H1 (cell line): ENCODE results near the gene CORO1C. TPM values are rescaled to one million over a fixed set of nuclear protein-coding genes. Genes with fewer than 3 reads are reported as not detected.

Experiments used
- CTCF ChIA-PET: fragments of 300-600 bp; sonication (Branson Sonifier 250); formaldehyde crosslinking; loops from one replicate; lab custom pipeline; 2021; ENCODE audit not compliant: partially characterized antibody; lab: Charles Lee
- POLR2A ChIA-PET: fragments of 300-600 bp; sonication (Branson Sonifier 250); formaldehyde crosslinking; loops from one replicate; lab custom pipeline; 2021; ENCODE audit warnings: inconsistent platforms; ENCODE audit not compliant: partially characterized antibody; lab: Charles Lee
- DNase-seq, 2 experiments: peaks; one replicate each; pipeline versions ENCODE4 v3.0.0 to v3.0.0-alpha.2; 2010 to 2022; ENCODE audit warnings: low spot score in 2 of 2, low read depth in 1 of 2, mixed read lengths in 1 of 2
- FAIRE-seq: peaks from 2 replicates; lab custom pipeline; 2011; peaks lifted over from hg19 to GRCh38; lab: Jason Lieb, UNC
- H2AFZ ChIP-seq: 2 replicates; pipeline ENCODE4 v1.8.1; 2012; ENCODE audit warnings: low read length, inconsistent platforms
- H2AK5ac ChIP-seq: 2 replicates; pipeline ENCODE4 v1.6.1; 2013; ENCODE audit warnings: low read depth, low read length
- H2BK120ac ChIP-seq: replicated peaks from 2 replicates; pipeline ENCODE3; 2013; ENCODE audit warnings: low read depth, low read length, inconsistent platforms
- H2BK12ac ChIP-seq: 2 replicates; pipeline ENCODE4 v1.6.1; 2013; ENCODE audit warnings: low read depth, low read length
- H2BK15ac ChIP-seq: 2 replicates; pipeline ENCODE4 v1.6.1; 2013; ENCODE audit warnings: low read length
- H2BK20ac ChIP-seq: 2 replicates; pipeline ENCODE4 v1.6.1; 2013; ENCODE audit warnings: low read length
- H2BK5ac ChIP-seq: 2 replicates; pipeline ENCODE4 v1.6.1; 2013; ENCODE audit warnings: low read depth, low read length
- H3K14ac ChIP-seq: 2 replicates; pipeline ENCODE4 v1.6.1; 2013; ENCODE audit warnings: inconsistent platforms; ENCODE audit not compliant: insufficient read length
- H3K18ac ChIP-seq: 2 replicates; pipeline ENCODE4 v1.6.1; 2013; ENCODE audit warnings: low read length; ENCODE audit errors: extremely low read depth
- H3K23ac ChIP-seq: 2 replicates; pipeline ENCODE4 v1.6.1; 2013; ENCODE audit warnings: inconsistent platforms; ENCODE audit not compliant: insufficient read length
- H3K23me2 ChIP-seq: 2 replicates; pipeline ENCODE4 v1.6.1; 2013; ENCODE audit warnings: low read depth, low read length
- H3K27ac ChIP-seq: 2 replicates; pipeline ENCODE4 v1.6.1; 2011; ENCODE audit warnings: low read depth, low read length, inconsistent platforms
- H3K27me3 ChIP-seq, 4 experiments: replicated peaks in 1 of 4; 1 replicate in 1 of 4; 2 replicates in 3 of 4; pipeline versions ENCODE4 v1.6.1 to v1.8.1; 2011 to 2013; ENCODE audit warnings: low read length in 3 of 4, mild to moderate bottlenecking in 3 of 4, inconsistent platforms in 2 of 4, mixed read lengths in 2 of 4, moderate library complexity in 1 of 4; ENCODE audit not compliant: control insufficient read depth in 3 of 4, insufficient read depth in 3 of 4; ENCODE audit errors: extremely low read depth in 1 of 4
- H3K36me3 ChIP-seq, 4 experiments: 2 replicates each; pipeline versions ENCODE4 v1.6.1 to v1.8.1; 2011 to 2013; ENCODE audit warnings: mild to moderate bottlenecking in 4 of 4, low read length in 3 of 4, moderate library complexity in 2 of 4, control low read depth in 1 of 4, inconsistent platforms in 1 of 4; ENCODE audit not compliant: insufficient read depth in 4 of 4, control insufficient read depth in 2 of 4
- H3K4ac ChIP-seq: replicated peaks from 2 replicates; pipeline ENCODE3; 2013; ENCODE audit warnings: low read length, low read depth, mixed read lengths, inconsistent platforms; ENCODE audit not compliant: insufficient read length
- H3K4me1 ChIP-seq, 4 experiments: replicated peaks in 1 of 4; 1 replicate in 1 of 4; 2 replicates in 3 of 4; pipeline versions ENCODE4 v1.6.1 to v1.8.1; 2011 to 2013; ENCODE audit warnings: low read length in 3 of 4, inconsistent platforms in 2 of 4, mixed read lengths in 1 of 4; ENCODE audit not compliant: insufficient read depth in 4 of 4, control insufficient read depth in 3 of 4
- H3K4me2 ChIP-seq, 2 experiments: 2 replicates each; pipeline versions ENCODE4 v1.6.1 to v1.8.1; 2011 to 2013; ENCODE audit warnings: low read depth in 2 of 2, low read length in 2 of 2, control low read depth in 1 of 2, inconsistent platforms in 1 of 2, mild to moderate bottlenecking in 1 of 2; ENCODE audit not compliant: insufficient read depth in 1 of 2
- H3K4me3 ChIP-seq, 4 experiments: fragments of 200-600, 300-600 bp in 1 of 4; sonication (generic), shearing (Covaris generic), sonication (Bioruptor Twin) in 1 of 4; 2 replicates each; pipeline versions ENCODE4 v1.5.1 to v1.8.1; 2011 to 2016; ENCODE audit warnings: low read length in 4 of 4, low read depth in 3 of 4, control low read depth in 2 of 4, inconsistent platforms in 2 of 4, mild to moderate bottlenecking in 2 of 4, mixed read lengths in 1 of 4, moderate library complexity in 1 of 4; ENCODE audit not compliant: insufficient read depth in 2 of 4; ENCODE audit errors: extremely low read depth in 1 of 4
- H3K56ac ChIP-seq: replicated peaks from 2 replicates; pipeline ENCODE3; 2013; ENCODE audit warnings: low read depth, mild to moderate bottlenecking, mixed read lengths, low read length, inconsistent platforms; ENCODE audit not compliant: insufficient read length
- H3K79me1 ChIP-seq: 2 replicates; pipeline ENCODE4 v1.6.1; 2013; ENCODE audit warnings: low read depth, low read length, control low read depth
- H3K79me2 ChIP-seq, 2 experiments: 2 replicates each; pipeline versions ENCODE4 v1.6.1 to v1.8.1; 2012 to 2013; ENCODE audit warnings: low read length in 2 of 2, mild to moderate bottlenecking in 2 of 2, inconsistent platforms in 1 of 2; ENCODE audit not compliant: insufficient read depth in 2 of 2, control insufficient read depth in 1 of 2
- H3K9ac ChIP-seq, 4 experiments: replicated peaks in 1 of 4; 1 replicate in 1 of 4; 2 replicates in 3 of 4; pipeline versions ENCODE4 v1.6.1 to v1.8.1; 2011 to 2013; ENCODE audit warnings: low read depth in 3 of 4, low read length in 3 of 4, control low read depth in 2 of 4, mild to moderate bottlenecking in 2 of 4, moderate library complexity in 2 of 4, inconsistent platforms in 1 of 4; ENCODE audit errors: extremely low read depth in 1 of 4
- H3K9me3 ChIP-seq, 2 experiments: 2 replicates each; pipeline versions ENCODE4 v1.6.1 to v1.8.1; 2012 to 2013; ENCODE audit warnings: mild to moderate bottlenecking in 2 of 2, moderate library complexity in 2 of 2, control low read depth in 1 of 2, inconsistent platforms in 1 of 2, low read depth in 1 of 2, low read length in 1 of 2, mixed read lengths in 1 of 2; ENCODE audit not compliant: insufficient read depth in 2 of 2
- H4K20me1 ChIP-seq, 2 experiments: replicated peaks in 1 of 2; 2 replicates each; pipeline versions ENCODE3 to v1.8.1; 2011 to 2013; ENCODE audit warnings: inconsistent platforms in 2 of 2, low read length in 2 of 2, mild to moderate bottlenecking in 1 of 2; ENCODE audit not compliant: insufficient read depth in 2 of 2, control insufficient read depth in 1 of 2
- H4K5ac ChIP-seq: 2 replicates; pipeline ENCODE4 v1.6.1; 2013; ENCODE audit warnings: low read length, low read depth, mixed read lengths, inconsistent platforms; ENCODE audit not compliant: insufficient read length
- H4K8ac ChIP-seq: 2 replicates; pipeline ENCODE4 v1.8.0; 2013; ENCODE audit warnings: mild to moderate bottlenecking, moderate library complexity, low read length, inconsistent platforms; ENCODE audit not compliant: insufficient read depth; ENCODE audit errors: extremely low read depth
- H4K91ac ChIP-seq: replicated peaks from 2 replicates; pipeline ENCODE3; 2013; ENCODE audit warnings: low read length, mixed read lengths, inconsistent platforms; ENCODE audit not compliant: insufficient read length
- KDM1A ChIP-seq: fragments of 200-600, 300-600 bp; sonication (generic); IDR thresholded peaks from 2 replicates; pipeline ENCODE4 v1.7.1; 2016; ENCODE audit warnings: mild to moderate bottlenecking, low read length, borderline replicate concordance
- MAFK ChIP-seq: IDR thresholded peaks from 2 replicates; pipeline ENCODE4 v1.6.1; 2012; ENCODE audit warnings: low read depth, mild to moderate bottlenecking, improper control_type of control experiment, low read length
- WGBS, 2 experiments: shearing (Covaris generic) in 1 of 2; methylation state at CpG; one replicate each; pipeline versions ENCODE4 v1.1.6 to v1.1.7; 2013 to 2015; ENCODE audit warnings: low lambda C conversion rate in 2 of 2, mixed read lengths in 2 of 2, inconsistent platforms in 1 of 2, low coverage in 1 of 2, missing lambda C conversion rate in 1 of 2; ENCODE audit not compliant: insufficient replicate concordance in 2 of 2, insufficient coverage in 1 of 2, insufficient read length in 1 of 2; ENCODE audit errors: extremely low coverage in 1 of 2, missing lambda C conversion rate in 1 of 2; 5-methylcytosine and 5-hydroxymethylcytosine counted together
- polyA plus RNA-seq, 7 experiments: library from polyadenylated mRNA; depleted of rRNA in 3 of 7; stranded (reverse) in 5 of 7; unstranded in 2 of 7; fragments of >200 nt in 5 of 7; fragments of 200-250 nt in 2 of 7; gene quantifications; 1 replicate in 5 of 7; 2 replicates in 1 of 7; 4 replicates in 1 of 7; pipeline versions ENCODE4 v1.2.1 to v1.2.3, GENCODE V29; 2011 to 2013; ENCODE audit warnings: missing spikeins in 2 of 7, mixed read lengths in 2 of 7
- total RNA-seq: library from RNA; stranded (reverse); fragmentation: NEBNext Ultra II Directional; extraction: Animal tissue kit (Norgen Biotek cat#: 25700); gene quantifications from 2 replicates; pipeline ENCODE4 v1.2.1, GENCODE V29; 2021

The CORO1C gene
- total and polyA plus RNA-seq, 2 of the 8 experiments (the other 6 are each of a cell fraction or from before 2014, with no cell fraction given): 72.7 to 120 TPM

- POLR2A ChIA-PET: interaction anchor here (0.7 to 1.8 kb wide), 6 partner anchors 19 to 535 kb away, joined by 3 to 6 read pairs (median 3); no protein-coding TSS in a partner anchor
Measured at GRCh38 chr12:108732489-108733229, 1.3 kb upstream of the CORO1C start.

More at GRCh38 chr12:108732489-108733229, 1.3 kb upstream of the CORO1C start:
- H4K5ac ChIP-seq: peak overlapping the region; percentile 3
- H3K79me1 ChIP-seq: no peaks in the 10 kb centered on the region
- H2BK5ac ChIP-seq: peak overlapping the region; percentile 73
- no peak overlapping the region for H3K56ac ChIP-seq
- DNase-seq (no peak), FAIRE-seq (no peak)
- H3K9me3 ChIP-seq: no peaks in the 10 kb centered on the region
- no peak overlapping the region for H4K8ac ChIP-seq
- no peak overlapping the region for H2BK120ac ChIP-seq
- 73% methylated on average over 13 of the region's 13 CpGs; no CpG with 5 or more reads in 1 of the 2 experiments for WGBS, 2 experiments
- H4K20me1 ChIP-seq: peaks cover 2 to 4% of the 10 kb centered on the region in 2 experiments
- H3K23me2 ChIP-seq: peaks cover 5% of the 10 kb centered on the region
- H3K27me3 ChIP-seq: no peaks in the 10 kb centered on the region
- no peak overlapping the region for H4K91ac ChIP-seq
- peak overlapping the region; percentile 79; the same call in 1 of the 2 replicates for H3K18ac ChIP-seq
- peaks cover 3 to 27% of the 10 kb centered on the region in 2 experiments; a peak in 3 of 4 replicates for H3K79me2 ChIP-seq
- no peak overlapping the region for H3K23ac ChIP-seq
- H2BK15ac ChIP-seq: no peak overlapping the region; the same call in 1 of the 2 replicates
- H3K27ac ChIP-seq: peak overlapping the region; percentile 19; the same call in 1 of the 2 replicates
- H3K4me2 ChIP-seq: peak overlapping the region; percentile 71 to 82
- peak overlapping the region; percentile 64; the same call in 1 of the 2 replicates for H2AFZ ChIP-seq
- peak overlapping the region; percentile 42; the same call in 1 of the 2 replicates for H2AK5ac ChIP-seq
- TF ChIP-seq MAFK (no peak), KDM1A (peak; percentile 13; the same call in 1 of the 2 replicates)
- peak overlapping the region; percentile 36 for H3K4ac ChIP-seq
- peak overlapping the region; percentile 18; the same call in 1 of the 2 replicates for H2BK12ac ChIP-seq
- H2BK20ac ChIP-seq: 0 out of 2 replicates have a peak overlapping the region, but pooled peaks have one; percentile 24
- no peaks in the 10 kb centered on the region for H3K36me3 ChIP-seq
- H3K4me3 ChIP-seq: peak overlapping the region; percentile 30 to 92 (median 45); a peak in 6 of 8 replicates
- H3K14ac ChIP-seq: no peak overlapping the region
- CTCF ChIA-PET: interaction anchor here (1.0 to 4.3 kb wide), 6 partner anchors 10 to 67 kb away, joined by 3 to 29 read pairs (median 4); no protein-coding TSS in a partner anchor
- peaks cover 0 to 6% (median 3%) of the 10 kb centered on the region in 4 experiments; a peak in 3 of 7 replicates for H3K4me1 ChIP-seq
- peak overlapping the region in 1 of 4 experiments; percentile 57; a peak in 2 of 7 replicates for H3K9ac ChIP-seq
